Omental fat pad (tissue), 4 donors: Measurements from ENCODE around the gene ARHGAP10. TPM values are rescaled to one million over a fixed set of nuclear protein-coding genes. Genes with fewer than 3 reads are reported as not detected.

Experiments
- ATAC-seq: fragments of 150-250 bp; one replicate; pipeline ENCODE4 v1.9.1; 2016; ENCODE audit warnings: mild to moderate bottlenecking, moderate library complexity; ENCODE audit not compliant: low FRiP score
- DNase-seq: peaks from one replicate; pipeline ENCODE4 v3.0.0-alpha.2; 2019; ENCODE audit warnings: low spot score
- CTCF ChIP-seq, 3 donors: fragments of 450-650 bp; IDR thresholded peaks; one replicate each; pipeline ENCODE4 v1.5.1; 2016 to 2017; ENCODE audit warnings: antibody characterized with exemption in 3 of 3, mild to moderate bottlenecking in 3 of 3, moderate library complexity in 2 of 3
- total RNA-seq, 4 donors: library from RNA; depleted of rRNA; stranded (reverse); fragments of >200 nt; gene quantifications; one replicate each; pipeline ENCODE4 v1.1.0, GENCODE V29; 2016

The ARHGAP10 gene
- total RNA-seq, 4 donors from 2014 or later = 48.7 to 96.2 (median 57.0) TPM

- no peak for DNase-seq
- peak; percentile 55 for ATAC-seq
Observed at GRCh38 chr4:147732518-147733235, 789 bp downstream of the ARHGAP10 start.

GRCh38 chr4:147733716-147734344, 1.9 kb downstream of the ARHGAP10 start:
- DNase-seq = no peak
- no peak for TF ChIP-seq CTCF (IDR thresholded peaks at IDR 0.05)
- ATAC-seq = no peak

More at GRCh38 chr4:147732518-147733235, 789 bp downstream of the ARHGAP10 start:
- no peak for TF ChIP-seq CTCF (IDR thresholded peaks at IDR 0.05)

- no peak for TF ChIP-seq CTCF (IDR thresholded peaks at IDR 0.05)
- ATAC-seq (no peak), DNase-seq (no peak)
Observed at GRCh38 chr4:147734496-147734895, 2.6 kb downstream of the ARHGAP10 start.

GRCh38 chr4:147735413-147736301, 3.8 kb downstream of the ARHGAP10 start:
- no peak for DNase-seq
- TF ChIP-seq CTCF (IDR thresholded peaks at IDR 0.05) = no peak
- ATAC-seq = no peak

GRCh38 chr4:147736458-147736857, 4.6 kb downstream of the ARHGAP10 start:
- no peak for TF ChIP-seq CTCF (IDR thresholded peaks at IDR 0.05)
- ATAC-seq = no peak
- DNase-seq = no peak

- TF ChIP-seq CTCF (IDR thresholded peaks at IDR 0.05) = no peak
- ATAC-seq (no peak), DNase-seq (no peak)
Observed at GRCh38 chr4:147737623-147738022, 5.7 kb downstream of the ARHGAP10 start.
